ENCODE measurements around the gene CEP295NL.

- TF ChIP-seq CTCF (IDR thresholded peaks at IDR 0.05) (no peak), POLR2A (IDR thresholded peaks at IDR 0.05) (no peak)
Observed at GRCh38 chr17:78898075-78898836, 4.7 kb downstream of the CEP295NL start.

All from uterus (tissue), 2 donors.